ENCODE measurements around the gene IL21R. TPM values are rescaled to one million over a fixed set of nuclear protein-coding genes. Genes with fewer than 3 reads are reported as not detected.
A peak's percentile ranks its signal among the peaks of the same experiment; 100 is the strongest.

IL21R gene
- total and polyA plus RNA-seq, 9 of the 15 experiments (the other 6 are each of a cell fraction or from before 2014, with no cell fraction given), result 0.04 to 0.34 (median 0.18) TPM; not detected in 1

GRCh38 chr16:27470567-27471431, 68.8 kb downstream of the IL21R start (continued):
- TF ChIP-seq CTCFL (IDR thresholded peaks at IDR 0.05; ENCODE audit: borderline replicate concordance, insufficient read depth, low read depth, low read length, poor library complexity, severe bottlenecking), result no peak
- no peak for TF ChIP-seq TAF15 (IDR thresholded peaks at IDR 0.05; ENCODE audit: low read depth, low read length)
- peak; percentile 81 for TF ChIP-seq ATF3 (IDR thresholded peaks at IDR 0.05)
- TF ChIP-seq ATF3 (CRISPR knock-in tag; conservative IDR thresholded peaks at IDR 0.05), result no peak
- TF ChIP-seq PKNOX1 (IDR thresholded peaks at IDR 0.05), result peak; percentile 87
- peak in 1 of 2 experiments; percentile 64; a peak in 1 of 4 replicates for TF ChIP-seq HDAC1 (IDR thresholded peaks at IDR 0.05)
- peak in 1 of 2 experiments; percentile 22; a peak in 1 of 4 replicates for TF ChIP-seq TRIM24 (IDR thresholded peaks at IDR 0.05)
- TF ChIP-seq EZH2 (IDR thresholded peaks at IDR 0.05; ENCODE audit: borderline replicate concordance, low read depth, low read length), result no peak
- TF ChIP-seq ZNF277 (CRISPR knock-in tag; IDR thresholded peaks at IDR 0.05; ENCODE audit: borderline replicate concordance), result no peak
- TF ChIP-seq THRB (CRISPR knock-in tag; conservative IDR thresholded peaks at IDR 0.05), result 0 out of 2 replicates have a peak, but pooled peaks have one; percentile 12
- peak; percentile 73; the same call in 1 of the 2 replicates for TF ChIP-seq L3MBTL2 (IDR thresholded peaks at IDR 0.05)
- TF ChIP-seq ATF7 (IDR thresholded peaks at IDR 0.05), result peak; percentile 57; the same call in 1 of the 2 replicates
- TF ChIP-seq STAT5A (IDR thresholded peaks at IDR 0.05; ENCODE audit: borderline replicate concordance, low read length), result no peak
- TF ChIP-seq FOXK2 (conservative IDR thresholded peaks at IDR 0.05 in 1 of 2, IDR thresholded peaks at IDR 0.05 in 1 of 2; ENCODE audit: low read depth in 2 of 2), result peak in 1 of 2 experiments; percentile 25; a peak in 1 of 4 replicates
- no peak for TF ChIP-seq ZNF134 (CRISPR knock-in tag; conservative IDR thresholded peaks at IDR 0.05)
- TF ChIP-seq FOSL1 (tag; conservative IDR thresholded peaks at IDR 0.05), result peak; percentile 92
